Measurements from ENCODE around the gene NOS1AP. TPM values are rescaled to one million over a fixed set of nuclear protein-coding genes. Genes with fewer than 3 reads are reported as not detected.

NOS1AP gene
- total RNA-seq, 2 donors from 2014 or later = not detected

- H3K9me3 ChIP-seq (ENCODE audit: control insufficient read depth, low read length, poor library complexity, severe bottlenecking) = no peaks in the 10 kb centered on the region
- H3K4me1 Mint-ChIP-seq = no peaks in the 10 kb centered on the region
- H3K4me3 Mint-ChIP-seq = no peak overlapping the region
- ATAC-seq (no peak), DNase-seq (no peak)
- H3K27ac Mint-ChIP-seq = no peak overlapping the region
- no peaks in the 10 kb centered on the region for H3K36me3 Mint-ChIP-seq (ENCODE audit: low read depth)
- peaks cover 34% of the 10 kb centered on the region for H3K27me3 Mint-ChIP-seq
Observed at GRCh38 chr1:162111572-162111971, 42.1 kb downstream of the NOS1AP start.

- no peak overlapping the region for H3K27ac Mint-ChIP-seq
- no peaks in the 10 kb centered on the region for H3K9me3 ChIP-seq (ENCODE audit: control insufficient read depth, low read length, poor library complexity, severe bottlenecking)
- H3K36me3 Mint-ChIP-seq (ENCODE audit: low read depth) = no peaks in the 10 kb centered on the region
- no peak for DNase-seq
- H3K27me3 Mint-ChIP-seq = peaks cover 36% of the 10 kb centered on the region
- no peaks in the 10 kb centered on the region for H3K4me1 Mint-ChIP-seq
- ATAC-seq = no peak
- H3K4me3 Mint-ChIP-seq = no peak overlapping the region
Observed at GRCh38 chr1:162113419-162113818, 43.9 kb downstream of the NOS1AP start.

GRCh38 chr1:162117039-162117774 lies 47.7 kb downstream of the NOS1AP start:
- ATAC-seq (no peak), DNase-seq (no peak)
- Mint-ChIP-seq H3K27me3 (peaks cover 39% of the 10 kb centered on the region), H3K27ac (no peak overlapping the region), H3K4me1 (peaks cover 2% of the 10 kb centered on the region), H3K4me3 (no peak overlapping the region), H3K36me3 (ENCODE audit: low read depth) (no peaks in the 10 kb centered on the region)
- H3K9me3 ChIP-seq (ENCODE audit: control insufficient read depth, low read length, poor library complexity, severe bottlenecking) = no peaks in the 10 kb centered on the region

- ATAC-seq (no peak), DNase-seq (no peak)
- no peaks in the 10 kb centered on the region for H3K36me3 Mint-ChIP-seq (ENCODE audit: low read depth)
- peaks cover 2% of the 10 kb centered on the region for H3K4me1 Mint-ChIP-seq
- H3K27me3 Mint-ChIP-seq = peaks cover 34% of the 10 kb centered on the region
- H3K9me3 ChIP-seq (ENCODE audit: control insufficient read depth, low read length, poor library complexity, severe bottlenecking) = no peaks in the 10 kb centered on the region
- no peak overlapping the region for H3K27ac Mint-ChIP-seq
- peak overlapping the region; percentile 59 for H3K4me3 Mint-ChIP-seq
Observed at GRCh38 chr1:162118063-162118462, 48.6 kb downstream of the NOS1AP start.

- Mint-ChIP-seq H3K27me3 (peaks cover 59% of the 10 kb centered on the region), H3K27ac (no peak overlapping the region), H3K4me1 (no peaks in the 10 kb centered on the region), H3K4me3 (no peak overlapping the region), H3K36me3 (ENCODE audit: low read depth) (no peaks in the 10 kb centered on the region)
- no peaks in the 10 kb centered on the region for H3K9me3 ChIP-seq (ENCODE audit: control insufficient read depth, low read length, poor library complexity, severe bottlenecking)
- ATAC-seq (no peak), DNase-seq (no peak)
Observed at GRCh38 chr1:162128693-162129356, 59.3 kb downstream of the NOS1AP start.

- Mint-ChIP-seq H3K27me3 (peaks cover 74% of the 10 kb centered on the region), H3K36me3 (ENCODE audit: low read depth) (peaks cover 7% of the 10 kb centered on the region), H3K4me1 (peaks cover 3% of the 10 kb centered on the region), H3K27ac (no peak overlapping the region), H3K4me3 (no peak overlapping the region)
- H3K9me3 ChIP-seq (ENCODE audit: control insufficient read depth, low read length, poor library complexity, severe bottlenecking) = no peaks in the 10 kb centered on the region
- DNase-seq (no peak), ATAC-seq (no peak)
Observed at GRCh38 chr1:162130308-162130707, 60.8 kb downstream of the NOS1AP start.

- H3K9me3 ChIP-seq (ENCODE audit: control insufficient read depth, low read length, poor library complexity, severe bottlenecking) = no peaks in the 10 kb centered on the region
- H3K36me3 Mint-ChIP-seq (ENCODE audit: low read depth) = peaks cover 7% of the 10 kb centered on the region
- no peak for ATAC-seq
- peaks cover 3% of the 10 kb centered on the region for H3K4me1 Mint-ChIP-seq
- no peak overlapping the region for H3K4me3 Mint-ChIP-seq
- H3K27me3 Mint-ChIP-seq = peaks cover 82% of the 10 kb centered on the region
- no peak overlapping the region for H3K27ac Mint-ChIP-seq
- no peak for DNase-seq
Observed at GRCh38 chr1:162131400-162132321, 62.2 kb downstream of the NOS1AP start.

- Mint-ChIP-seq H3K27ac (no peak overlapping the region), H3K4me3 (no peak overlapping the region), H3K27me3 (peaks cover 84% of the 10 kb centered on the region), H3K4me1 (peaks cover 5% of the 10 kb centered on the region), H3K36me3 (ENCODE audit: low read depth) (peaks cover 7% of the 10 kb centered on the region)
- ATAC-seq (no peak), DNase-seq (no peak)
- H3K9me3 ChIP-seq (ENCODE audit: control insufficient read depth, low read length, poor library complexity, severe bottlenecking) = no peaks in the 10 kb centered on the region
Observed at GRCh38 chr1:162133566-162133965, 64.1 kb downstream of the NOS1AP start.

- H3K27me3 Mint-ChIP-seq = peaks cover 79% of the 10 kb centered on the region
- peaks cover 7% of the 10 kb centered on the region for H3K36me3 Mint-ChIP-seq (ENCODE audit: low read depth)
- H3K27ac Mint-ChIP-seq = no peak overlapping the region
- DNase-seq = no peak
- H3K4me3 Mint-ChIP-seq = no peak overlapping the region
- peaks cover 5% of the 10 kb centered on the region for H3K4me1 Mint-ChIP-seq
- no peaks in the 10 kb centered on the region for H3K9me3 ChIP-seq (ENCODE audit: control insufficient read depth, low read length, poor library complexity, severe bottlenecking)
- no peak for ATAC-seq
Observed at GRCh38 chr1:162134646-162135045, 65.2 kb downstream of the NOS1AP start.

GRCh38 chr1:162135271-162135775 lies 65.8 kb downstream of the NOS1AP start:
- no peak for ATAC-seq
- H3K36me3 Mint-ChIP-seq (ENCODE audit: low read depth) = peaks cover 7% of the 10 kb centered on the region
- H3K27me3 Mint-ChIP-seq = peaks cover 73% of the 10 kb centered on the region
- H3K4me1 Mint-ChIP-seq = peaks cover 5% of the 10 kb centered on the region
- DNase-seq = no peak
- no peak overlapping the region for H3K4me3 Mint-ChIP-seq
- no peaks in the 10 kb centered on the region for H3K9me3 ChIP-seq (ENCODE audit: control insufficient read depth, low read length, poor library complexity, severe bottlenecking)
- no peak overlapping the region for H3K27ac Mint-ChIP-seq

GRCh38 chr1:162136760-162137159 lies 67.3 kb downstream of the NOS1AP start:
- Mint-ChIP-seq H3K27me3 (peaks cover 65% of the 10 kb centered on the region), H3K4me3 (no peak overlapping the region), H3K27ac (no peak overlapping the region), H3K4me1 (peaks cover 5% of the 10 kb centered on the region), H3K36me3 (ENCODE audit: low read depth) (peaks cover 7% of the 10 kb centered on the region)
- DNase-seq = no peak
- no peak for ATAC-seq
- H3K9me3 ChIP-seq (ENCODE audit: control insufficient read depth, low read length, poor library complexity, severe bottlenecking) = no peaks in the 10 kb centered on the region

GRCh38 chr1:162137179-162137960 lies 67.9 kb downstream of the NOS1AP start:
- DNase-seq (no peak), ATAC-seq (no peak)
- Mint-ChIP-seq H3K4me3 (no peak overlapping the region), H3K27me3 (peaks cover 65% of the 10 kb centered on the region), H3K36me3 (ENCODE audit: low read depth) (peaks cover 7% of the 10 kb centered on the region), H3K27ac (no peak overlapping the region), H3K4me1 (peaks cover 5% of the 10 kb centered on the region)
- no peaks in the 10 kb centered on the region for H3K9me3 ChIP-seq (ENCODE audit: control insufficient read depth, low read length, poor library complexity, severe bottlenecking)
